RWPE2 (cell line): Measurements from ENCODE around the gene DNASE1.

Source experiments
- ATAC-seq: fragments of 200-7000 bp; cut with Tn5 transposase; 3 replicates; pipeline ENCODE4 v1.9.1; 2021; ENCODE audit warnings: low read depth
- DNase-seq: peaks from one replicate; pipeline ENCODE4 v3.0.0-alpha.2; 2020; ENCODE audit warnings: low spot score
- H3K27ac ChIP-seq: fragments of 450-650 bp; 2 replicates; pipeline ENCODE4 v1.5.1; 2017; ENCODE audit warnings: mild to moderate bottlenecking; ENCODE audit not compliant: poor library complexity, severe bottlenecking
- H3K27me3 ChIP-seq: fragments of 250-450 bp; sonication (Bioruptor Pico); 2 replicates; pipeline ENCODE4 v1.5.1; 2021; ENCODE audit warnings: mild to moderate bottlenecking, moderate library complexity; ENCODE audit not compliant: insufficient read depth, poor library complexity, severe bottlenecking
- H3K36me3 ChIP-seq: fragments of 250-450 bp; sonication (Bioruptor Pico); 2 replicates; pipeline ENCODE4 v1.5.1; 2020; ENCODE audit warnings: low read depth, mild to moderate bottlenecking, moderate library complexity
- H3K4me1 ChIP-seq: fragments of 250-450 bp; sonication (Bioruptor Pico); 2 replicates; pipeline ENCODE4 v1.5.1; 2021; ENCODE audit warnings: mild to moderate bottlenecking, moderate library complexity; ENCODE audit not compliant: insufficient read depth, poor library complexity, severe bottlenecking
- H3K4me3 ChIP-seq: fragments of 250-450 bp; sonication (Bioruptor Pico); 2 replicates; pipeline ENCODE4 v1.5.1; 2021; ENCODE audit warnings: mild to moderate bottlenecking, moderate library complexity; ENCODE audit not compliant: severe bottlenecking
- H3K9me3 ChIP-seq: fragments of 250-450 bp; sonication (Bioruptor Pico); 2 replicates; pipeline ENCODE4 v1.5.1; 2021; ENCODE audit warnings: mild to moderate bottlenecking, moderate library complexity; ENCODE audit not compliant: severe bottlenecking
- TF ChIP-seq, protein P1 (sequence below): fragments of 450-650 bp; IDR thresholded peaks from one replicate; pipeline ENCODE4 v1.5.1; 2017; ENCODE audit warnings: mild to moderate bottlenecking, moderate library complexity; ENCODE audit not compliant: poor library complexity, severe bottlenecking

The DNASE1 gene

GRCh38 chr16:3642397-3643094 lies 11.9 kb upstream of the DNASE1 start:
- no peak overlapping the region for H3K27ac ChIP-seq
- no peak overlapping the region for H3K4me3 ChIP-seq
- H3K27me3 ChIP-seq, result no peaks in the 10 kb centered on the region
- peak; percentile 88 for ATAC-seq
- peaks cover 8% of the 10 kb centered on the region for H3K4me1 ChIP-seq
- TF ChIP-seq, protein P1, sequence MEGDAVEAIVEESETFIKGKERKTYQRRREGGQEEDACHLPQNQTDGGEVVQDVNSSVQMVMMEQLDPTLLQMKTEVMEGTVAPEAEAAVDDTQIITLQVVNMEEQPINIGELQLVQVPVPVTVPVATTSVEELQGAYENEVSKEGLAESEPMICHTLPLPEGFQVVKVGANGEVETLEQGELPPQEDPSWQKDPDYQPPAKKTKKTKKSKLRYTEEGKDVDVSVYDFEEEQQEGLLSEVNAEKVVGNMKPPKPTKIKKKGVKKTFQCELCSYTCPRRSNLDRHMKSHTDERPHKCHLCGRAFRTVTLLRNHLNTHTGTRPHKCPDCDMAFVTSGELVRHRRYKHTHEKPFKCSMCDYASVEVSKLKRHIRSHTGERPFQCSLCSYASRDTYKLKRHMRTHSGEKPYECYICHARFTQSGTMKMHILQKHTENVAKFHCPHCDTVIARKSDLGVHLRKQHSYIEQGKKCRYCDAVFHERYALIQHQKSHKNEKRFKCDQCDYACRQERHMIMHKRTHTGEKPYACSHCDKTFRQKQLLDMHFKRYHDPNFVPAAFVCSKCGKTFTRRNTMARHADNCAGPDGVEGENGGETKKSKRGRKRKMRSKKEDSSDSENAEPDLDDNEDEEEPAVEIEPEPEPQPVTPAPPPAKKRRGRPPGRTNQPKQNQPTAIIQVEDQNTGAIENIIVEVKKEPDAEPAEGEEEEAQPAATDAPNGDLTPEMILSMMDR, result no peak
- H3K36me3 ChIP-seq, result no peaks in the 10 kb centered on the region
- no peaks in the 10 kb centered on the region for H3K9me3 ChIP-seq
- no peak for DNase-seq

DNA sequence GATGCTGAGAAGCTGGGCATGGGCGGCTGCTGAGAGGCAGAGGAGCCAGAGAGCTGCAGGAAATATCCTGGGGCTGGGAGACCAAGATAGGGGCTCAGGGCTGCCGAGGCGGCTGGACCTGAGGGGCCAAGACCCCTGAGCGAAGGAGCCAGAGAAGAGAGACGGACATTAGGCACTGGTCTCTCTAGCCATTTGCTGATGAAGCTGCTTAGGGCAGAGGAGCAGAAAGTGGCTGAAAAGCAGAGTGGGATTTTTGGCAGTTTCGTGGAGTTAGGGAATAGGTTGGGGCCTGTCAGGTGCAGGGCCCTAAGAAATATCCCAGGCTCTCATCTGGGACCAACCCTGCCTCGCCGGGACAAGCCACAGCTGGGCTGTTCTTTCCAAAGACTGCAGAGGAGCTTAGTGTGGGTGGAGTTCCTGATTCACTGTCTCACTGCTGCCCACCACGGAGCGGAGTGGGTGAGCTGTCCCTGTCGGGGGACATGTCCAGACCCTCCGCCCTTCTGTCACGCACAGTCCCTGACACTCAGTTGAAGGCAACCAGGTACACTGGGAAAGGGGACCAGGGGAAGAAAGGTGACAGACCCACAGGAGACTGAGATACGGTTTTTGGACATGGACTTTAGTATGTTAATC lies 11.3 kb upstream of the DNASE1 start:
- no peak overlapping the region for H3K27ac ChIP-seq
- H3K36me3 ChIP-seq, result no peaks in the 10 kb centered on the region
- TF ChIP-seq, protein P1, result no peak
- no peak overlapping the region for H3K4me3 ChIP-seq
- ATAC-seq, result no peak
- no peaks in the 10 kb centered on the region for H3K9me3 ChIP-seq
- DNase-seq, result no peak
- H3K4me1 ChIP-seq, result peaks cover 8% of the 10 kb centered on the region
- H3K27me3 ChIP-seq, result no peaks in the 10 kb centered on the region

GRCh38 chr16:3645108-3645503 lies 9.4 kb upstream of the DNASE1 start:
- Histone ChIP-seq H3K27me3 (no peaks in the 10 kb centered on the region), H3K4me3 (no peak overlapping the region), H3K36me3 (no peaks in the 10 kb centered on the region), H3K27ac (no peak overlapping the region), H3K4me1 (peaks cover 8% of the 10 kb centered on the region), H3K9me3 (no peaks in the 10 kb centered on the region)
- TF ChIP-seq, protein P1, result no peak
- no peak for ATAC-seq
- DNase-seq, result no peak

GRCh38 chr16:3645504-3646347 lies 8.8 kb upstream of the DNASE1 start:
- no peaks in the 10 kb centered on the region for H3K36me3 ChIP-seq
- no peak overlapping the region for H3K27ac ChIP-seq
- DNase-seq, result no peak
- no peaks in the 10 kb centered on the region for H3K27me3 ChIP-seq
- H3K9me3 ChIP-seq, result no peaks in the 10 kb centered on the region
- H3K4me1 ChIP-seq, result peaks cover 8% of the 10 kb centered on the region
- ATAC-seq, result no peak; the same call in 2 of the 3 replicates
- no peak overlapping the region for H3K4me3 ChIP-seq
- TF ChIP-seq, protein P1, result no peak
